ENCODE results near the gene DAD1. TPM values are rescaled to one million over a fixed set of nuclear protein-coding genes. Genes with fewer than 3 reads are reported as not detected.

The DAD1 gene
- total RNA-seq, 3 donors from 2014 or later, result 192 to 238 (median 202) TPM

DNA sequence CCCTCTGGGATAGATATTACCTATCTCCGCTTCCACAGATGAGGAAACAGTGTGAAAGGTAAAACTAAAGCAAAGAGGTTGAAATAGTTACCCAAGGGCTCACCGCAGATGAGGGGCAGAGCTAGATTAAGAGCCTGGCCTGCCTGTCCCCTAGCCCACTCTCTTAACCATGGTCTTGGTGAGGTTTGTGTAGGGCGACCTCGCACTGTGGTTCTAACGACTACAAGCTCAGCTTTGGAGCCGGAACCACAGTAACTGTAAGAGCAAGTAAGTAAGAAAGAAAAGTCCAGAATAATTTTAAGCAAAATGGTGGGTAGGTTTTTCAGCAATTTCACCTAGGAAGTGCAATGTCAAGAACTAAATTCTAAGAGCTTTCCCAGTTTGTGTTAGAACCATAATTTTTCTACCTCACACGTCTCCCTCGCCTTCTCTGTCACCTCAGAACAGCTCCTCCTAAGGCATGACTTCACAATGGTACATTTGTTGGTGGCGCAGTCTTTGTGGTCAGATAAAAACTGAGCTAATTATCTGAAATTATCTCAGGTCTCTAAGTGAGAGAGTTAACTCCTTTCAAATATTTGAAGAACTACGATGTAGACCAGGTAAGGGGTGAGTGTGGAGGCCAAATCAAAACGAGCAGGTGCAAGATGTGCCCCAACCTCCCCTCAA, 64.8 kb downstream of the DAD1 start:
- no peaks in the 10 kb centered on the region for H3K9me3 ChIP-seq
- no peak for DNase-seq (ENCODE audit: low spot score in 2 of 2)
- peaks cover 0 to 4% of the 10 kb centered on the region in 2 donors for H3K4me1 ChIP-seq
- H3K27me3 ChIP-seq, result no peaks in the 10 kb centered on the region
- TF ChIP-seq POLR2AphosphoS5 (IDR thresholded peaks at IDR 0.05) (no peak), POLR2A (IDR thresholded peaks at IDR 0.05) (no peak)
- TF ChIP-seq, protein P1, sequence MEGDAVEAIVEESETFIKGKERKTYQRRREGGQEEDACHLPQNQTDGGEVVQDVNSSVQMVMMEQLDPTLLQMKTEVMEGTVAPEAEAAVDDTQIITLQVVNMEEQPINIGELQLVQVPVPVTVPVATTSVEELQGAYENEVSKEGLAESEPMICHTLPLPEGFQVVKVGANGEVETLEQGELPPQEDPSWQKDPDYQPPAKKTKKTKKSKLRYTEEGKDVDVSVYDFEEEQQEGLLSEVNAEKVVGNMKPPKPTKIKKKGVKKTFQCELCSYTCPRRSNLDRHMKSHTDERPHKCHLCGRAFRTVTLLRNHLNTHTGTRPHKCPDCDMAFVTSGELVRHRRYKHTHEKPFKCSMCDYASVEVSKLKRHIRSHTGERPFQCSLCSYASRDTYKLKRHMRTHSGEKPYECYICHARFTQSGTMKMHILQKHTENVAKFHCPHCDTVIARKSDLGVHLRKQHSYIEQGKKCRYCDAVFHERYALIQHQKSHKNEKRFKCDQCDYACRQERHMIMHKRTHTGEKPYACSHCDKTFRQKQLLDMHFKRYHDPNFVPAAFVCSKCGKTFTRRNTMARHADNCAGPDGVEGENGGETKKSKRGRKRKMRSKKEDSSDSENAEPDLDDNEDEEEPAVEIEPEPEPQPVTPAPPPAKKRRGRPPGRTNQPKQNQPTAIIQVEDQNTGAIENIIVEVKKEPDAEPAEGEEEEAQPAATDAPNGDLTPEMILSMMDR (IDR thresholded peaks at IDR 0.05), result no peak
- H3K4me3 ChIP-seq, result no peak overlapping the region
- intact Hi-C loops (cut with DNase I; ENCODE audit: low total_unique reads), result no loop called here
- H3K27ac ChIP-seq, result no peak overlapping the region
- no peaks in the 10 kb centered on the region for H3K36me3 ChIP-seq

DNA sequence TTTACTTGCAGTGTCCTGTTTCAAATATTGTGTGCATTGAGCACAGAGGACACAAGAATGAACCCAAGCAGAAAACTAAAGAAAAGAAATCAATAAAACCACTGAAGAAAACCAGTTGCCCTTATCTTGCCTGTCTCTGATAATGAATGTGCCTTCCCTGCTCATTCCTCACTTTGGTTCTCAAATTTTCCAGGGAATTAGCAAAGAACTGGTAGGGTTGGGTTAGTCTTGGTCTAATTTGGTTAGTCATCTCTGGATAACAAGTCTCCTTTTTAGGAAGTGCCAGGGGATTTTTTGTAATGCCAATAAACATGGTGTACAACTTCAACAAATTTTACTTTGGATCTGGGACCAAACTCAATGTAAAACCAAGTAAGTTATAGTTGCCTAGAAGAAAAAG, 65.7 kb downstream of the DAD1 start:
- no peak overlapping the region for H3K4me3 ChIP-seq
- no peak for DNase-seq (ENCODE audit: low spot score in 2 of 2)
- H3K27ac ChIP-seq, result peak overlapping the region in 1 of 2 donors; percentile 60
- no peaks in the 10 kb centered on the region for H3K27me3 ChIP-seq
- peaks cover 0 to 4% of the 10 kb centered on the region in 2 donors for H3K4me1 ChIP-seq
- H3K36me3 ChIP-seq, result no peaks in the 10 kb centered on the region
- H3K9me3 ChIP-seq, result no peaks in the 10 kb centered on the region
- TF ChIP-seq POLR2A (IDR thresholded peaks at IDR 0.05) (no peak), POLR2AphosphoS5 (IDR thresholded peaks at IDR 0.05) (no peak)
- TF ChIP-seq, protein P1 (IDR thresholded peaks at IDR 0.05), result no peak
- intact Hi-C loops (cut with DNase I; ENCODE audit: low total_unique reads), result no loop called here

DNA sequence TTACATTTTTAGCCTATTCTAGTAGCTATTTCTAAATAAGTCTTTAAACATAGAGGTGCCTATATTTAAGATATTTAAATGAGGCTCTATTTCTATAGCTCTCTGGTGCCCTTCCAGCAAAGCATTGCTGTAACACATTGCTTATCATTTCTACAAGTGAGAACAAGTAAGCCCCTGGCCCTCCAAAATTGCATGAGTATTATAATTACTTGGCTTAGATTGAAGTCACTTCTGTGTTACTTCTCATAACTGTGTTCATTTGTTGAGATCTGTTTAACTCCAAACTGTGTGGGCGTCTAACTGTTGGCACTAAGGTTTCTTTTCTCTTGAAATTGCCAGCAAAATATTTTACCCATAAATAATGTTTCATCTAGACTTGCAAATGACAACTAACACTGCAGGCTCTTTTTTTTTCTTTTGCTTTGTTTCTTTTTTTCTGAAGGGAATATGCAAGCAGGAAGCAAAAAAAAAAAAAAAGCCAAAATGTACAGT, 66.5 kb downstream of the DAD1 start:
- no peak for DNase-seq (ENCODE audit: low spot score in 2 of 2)
- Histone ChIP-seq H3K27ac (peak overlapping the region in 1 of 2 donors; percentile 60), H3K4me1 (peaks cover 0 to 4% of the 10 kb centered on the region in 2 donors)

DNA sequence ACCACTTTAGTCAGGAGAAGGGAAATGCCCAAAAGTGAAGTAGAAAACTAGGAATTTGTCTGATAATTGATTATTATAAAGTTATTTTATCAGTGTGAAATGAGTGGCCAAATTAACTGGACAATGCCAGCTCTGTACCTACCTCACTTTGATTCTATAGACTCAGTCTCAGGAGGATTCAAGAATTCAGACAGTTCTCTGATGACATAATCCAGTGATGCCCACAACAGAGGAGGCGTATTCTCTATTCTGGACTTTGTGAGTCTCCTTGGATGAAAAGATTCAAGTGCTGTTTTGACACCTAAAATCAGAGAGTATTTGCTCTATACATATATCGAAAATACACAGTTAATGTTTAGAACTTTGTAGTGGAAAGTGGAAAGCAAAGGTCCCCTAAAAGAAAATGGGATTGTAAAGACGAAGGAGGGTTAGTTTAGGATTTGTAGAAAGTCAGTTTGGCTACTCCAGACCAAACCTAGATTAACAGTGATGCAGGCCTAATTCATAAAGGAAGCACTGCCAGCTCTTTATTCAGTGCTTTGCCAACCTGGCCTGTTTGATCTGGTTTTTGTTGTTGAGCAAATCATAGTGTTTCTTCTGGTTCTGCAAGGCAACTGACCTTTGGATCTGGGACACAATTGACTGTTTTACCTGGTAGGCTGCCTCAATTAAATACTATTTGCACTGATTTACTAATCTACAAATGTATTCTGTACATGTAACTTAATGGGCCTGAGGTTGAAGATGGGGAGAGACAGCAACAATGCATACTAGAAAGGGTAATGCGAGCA, 67.4 kb downstream of the DAD1 start:
- intact Hi-C loops (cut with DNase I; ENCODE audit: low total_unique reads), result no loop called here
- H3K27me3 ChIP-seq, result no peaks in the 10 kb centered on the region
- no peaks in the 10 kb centered on the region for H3K9me3 ChIP-seq
- peaks cover 0 to 4% of the 10 kb centered on the region in 2 donors for H3K4me1 ChIP-seq
- H3K27ac ChIP-seq, result peak overlapping the region; percentile 45 to 60
- TF ChIP-seq POLR2AphosphoS5 (IDR thresholded peaks at IDR 0.05) (no peak), POLR2A (IDR thresholded peaks at IDR 0.05) (no peak)
- TF ChIP-seq, protein P1 (IDR thresholded peaks at IDR 0.05), result no peak
- H3K36me3 ChIP-seq, result no peaks in the 10 kb centered on the region
- H3K4me3 ChIP-seq, result no peak overlapping the region
- DNase-seq (ENCODE audit: low spot score in 2 of 2), result no peak

More for the DNA sequence above, 66.5 kb downstream of the DAD1 start:
- no peak for TF ChIP-seq POLR2A (IDR thresholded peaks at IDR 0.05)
- TF ChIP-seq, protein P1 (IDR thresholded peaks at IDR 0.05), result no peak
- H3K36me3 ChIP-seq, result no peaks in the 10 kb centered on the region
- H3K9me3 ChIP-seq, result no peaks in the 10 kb centered on the region
- H3K27me3 ChIP-seq, result no peaks in the 10 kb centered on the region
- H3K4me3 ChIP-seq, result no peak overlapping the region
- intact Hi-C loops (cut with DNase I; ENCODE audit: low total_unique reads), result no loop called here

DNA sequence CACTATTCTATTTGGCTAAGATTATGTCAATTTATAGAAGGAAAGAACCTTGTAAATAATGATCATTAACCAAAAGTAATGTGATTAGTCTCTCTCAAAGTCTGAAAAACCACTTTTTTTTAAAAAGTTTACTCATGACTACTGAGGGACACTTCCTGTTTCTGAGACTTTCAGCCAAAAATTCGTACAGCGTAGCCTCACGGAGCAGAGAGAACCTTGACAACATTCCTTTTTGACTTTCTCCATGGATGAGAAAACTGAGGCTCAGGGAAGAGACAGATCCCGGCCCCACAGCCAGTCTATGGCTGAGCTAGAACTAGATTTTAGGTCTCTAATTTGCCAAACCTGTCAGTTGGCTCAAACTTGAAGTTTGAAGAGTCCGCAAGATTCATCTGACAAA, 68.2 kb downstream of the DAD1 start:
- no peak overlapping the region for H3K4me3 ChIP-seq
- intact Hi-C loops (cut with DNase I; ENCODE audit: low total_unique reads), result no loop called here
- no peaks in the 10 kb centered on the region for H3K36me3 ChIP-seq
- no peaks in the 10 kb centered on the region for H3K27me3 ChIP-seq
- no peak for DNase-seq (ENCODE audit: low spot score in 2 of 2)
- H3K9me3 ChIP-seq, result no peaks in the 10 kb centered on the region
- H3K27ac ChIP-seq, result peak overlapping the region; percentile 54 to 64
- peaks cover 0 to 4% of the 10 kb centered on the region in 2 donors for H3K4me1 ChIP-seq
- TF ChIP-seq POLR2AphosphoS5 (IDR thresholded peaks at IDR 0.05), result no peak
- TF ChIP-seq POLR2A (IDR thresholded peaks at IDR 0.05), result no peak
- TF ChIP-seq, protein P1 (IDR thresholded peaks at IDR 0.05), result no peak
